Heart left ventricle (tissue), 16 donors: ENCODE measurements around the gene BCAS4. TPM values are rescaled to one million over a fixed set of nuclear protein-coding genes. Genes with fewer than 3 reads are reported as not detected.
"Not testable (repeated sequence)": the region's sequence is repeated elsewhere in the genome, so short reads cannot be mapped to it uniquely, and the experiment has no call there.

Experiments used
- ATAC-seq, 4 donors: fragments of 200-7000 bp; cut with Tn5 transposase; one replicate each; pipeline ENCODE4 v1.9.1; 2020 to 2022; ENCODE audit warnings: moderate library complexity in 4 of 4, mild to moderate bottlenecking in 3 of 4, moderate number of reproducible peaks in 1 of 4
- DNase-seq, 5 donors: peaks; one replicate each; pipeline ENCODE4 v3.0.0-alpha.2; 2020
- H3K27ac ChIP-seq, 12 donors: fragments of 200-600 bp; sonication (generic) in 4 of 12; one replicate each; pipeline versions ENCODE4 v1.5.0 to v1.8.0; 2016 to 2022; ENCODE audit warnings: mild to moderate bottlenecking in 2 of 12
- H3K27me3 ChIP-seq, 9 donors: fragments of 200-600 bp; sonication (generic) in 2 of 9; one replicate each; pipeline versions ENCODE4 v1.5.1 to v1.8.0; 2016 to 2022; ENCODE audit warnings: mild to moderate bottlenecking in 3 of 9
- H3K36me3 ChIP-seq, 9 donors: fragments of 200-600 bp; sonication (generic) in 2 of 9; one replicate each; pipeline versions ENCODE4 v1.5.0 to v1.8.0; 2018 to 2022; ENCODE audit warnings: mild to moderate bottlenecking in 2 of 9
- H3K4me1 ChIP-seq, 12 donors: fragments of 200-600 bp; sonication (generic) in 4 of 12; one replicate each; pipeline versions ENCODE4 v1.5.0 to v1.8.0; 2016 to 2022; ENCODE audit warnings: mild to moderate bottlenecking in 3 of 12
- H3K4me3 ChIP-seq, 12 donors: fragments of 200-600 bp; sonication (generic) in 4 of 12; one replicate each; pipeline versions ENCODE4 v1.5.0 to v1.8.0; 2017 to 2022; ENCODE audit warnings: mild to moderate bottlenecking in 9 of 12, moderate library complexity in 4 of 12
- H3K9me3 ChIP-seq, 12 donors: fragments of 200-600 bp; sonication (generic) in 4 of 12; one replicate each; pipeline versions ENCODE4 v1.5.0 to v1.8.0; 2016 to 2022; ENCODE audit warnings: mild to moderate bottlenecking in 1 of 12
- POLR2A ChIP-seq, 2 donors: fragments of 450-650 bp; IDR thresholded peaks; one replicate each; pipeline ENCODE4 v1.6.1; 2017; ENCODE audit warnings: antibody characterized with exemption in 2 of 2, mild to moderate bottlenecking in 2 of 2, moderate library complexity in 2 of 2
- WGBS, 4 donors: extraction: QIAGEN DNeasy Blood & Tissue Kit in 2 of 4; methylation state at CpG; one replicate each; pipeline versions ENCODE4 v1.1.5 to v1.1.7; 2013 to 2018; 5-methylcytosine and 5-hydroxymethylcytosine counted together
- intact Hi-C, 10 donors: fragments of 100-400 bp; cut with DNase I; formaldehyde crosslinking; loops; one replicate each; pipeline versions ENCODE4 v1.11.1 to v1.14.2; 2022
- polyA plus RNA-seq, 2 donors: library from polyadenylated mRNA; stranded (reverse); fragments of 200-250 nt; gene quantifications; one replicate each; pipeline ENCODE4 v1.2.3, GENCODE V29; 2013
- total RNA-seq, 9 donors: library from RNA; depleted of rRNA in 2 of 9; stranded (reverse); fragments of >200 nt in 2 of 9; fragmentation: NEBNext Ultra II Directional in 3 of 9; extraction: Animal tissue kit (Norgen Biotek cat#: 25700) in 3 of 9; gene quantifications; one replicate each; pipeline versions ENCODE4 v1.1.0 to v1.2.4, GENCODE V29; 2016 to 2023
- TF ChIP-seq, protein P1 (sequence below), 12 donors: fragments of 200-600 bp; sonication (generic) in 4 of 12; IDR thresholded peaks; one replicate each; pipeline versions ENCODE4 v1.5.0 to v1.8.0; 2018 to 2022; ENCODE audit warnings: antibody characterized with exemption in 12 of 12, mild to moderate bottlenecking in 5 of 12
- donor health status: ischemic (EF 13 %, LVEDD 7.1; RV severe dilation, severe dysfunction).
- donor health status: healthy with polysubstance abuse.
- donor health status: DM: no; HTN: yes; CAD: no.
- donor health status: DM: no; HTN: no; CAD: no.
- donor health status: ischemic (EF 25% LVEDD 6.9; RV normal size, moderate dysfunction).
- donor health status: ischemic (EF 25% LVEDD 5.7; RV mildly dilated, moderate dysfunction).
- donor health status: healthy.
- donor health status: DM: yes; HTN: yes; CAD: no.
- donor health status: ischemic (EF 35%, LVEDD 5.7; RV mildly dilated, moderate dysfunction).
- donor health status: nonischemic (EF 11% LVEDD 7.7; RV severe dilation, severe dysfunction).
- donor health status: DM: yes; HTN: yes; CAD: no.
- donor health status: PGD.
- donor health status: ischemic (EF 29% LVEDD 5.4; RV normal size, mild dysfunction).
- donor health status: nonischemic (EF 23%, LVEDD 6.1; RV moderate dilation, normal function).

BCAS4 gene
- total and polyA plus RNA-seq, 11 donors, result 0.78 to 5.1 (median 2.0) TPM

DNA sequence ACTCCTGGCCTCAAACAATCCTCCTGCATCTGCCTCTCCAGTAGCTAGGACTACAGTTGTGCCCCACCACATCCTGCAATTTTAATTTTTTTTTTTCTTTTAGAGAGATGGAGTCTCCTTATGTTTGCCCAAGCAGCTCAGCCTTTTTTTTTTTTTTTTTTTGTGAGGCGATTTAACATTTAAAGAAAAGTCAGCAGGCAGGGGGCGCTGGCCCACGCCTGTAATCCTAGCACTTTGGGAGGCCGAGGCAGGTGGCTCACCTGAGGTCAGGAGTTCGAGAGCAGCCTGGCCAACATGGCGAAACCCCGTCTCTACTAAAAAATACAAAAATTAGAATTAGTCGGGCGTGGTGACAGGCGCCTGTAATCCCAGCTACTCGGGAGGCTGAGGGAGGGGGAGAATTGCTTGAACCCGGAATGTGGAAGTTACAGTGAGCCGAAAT lies 1.3 kb upstream of the BCAS4 start:
- not testable (repeated sequence) for H3K9me3 ChIP-seq, H3K27me3 ChIP-seq, H3K36me3 ChIP-seq, ATAC-seq, DNase-seq, H3K4me3 ChIP-seq
- intact Hi-C loops, result loop anchor here in 9 of 10 donors (2.0 to 10.0 kb wide), 10 partner anchors 131 to 531 kb away; partner anchors contain the start of genes ADNP (in 3 of the 9), DPM1 (in 1 of the 9) and MOCS3 (in 1 of the 9)
- H3K27ac ChIP-seq, result peak overlapping the region in 1 of 12 donors; percentile 46
- peaks cover 0 to 39% (median 17%) of the 10 kb centered on the region in 12 donors for H3K4me1 ChIP-seq
- TF ChIP-seq, protein P1, sequence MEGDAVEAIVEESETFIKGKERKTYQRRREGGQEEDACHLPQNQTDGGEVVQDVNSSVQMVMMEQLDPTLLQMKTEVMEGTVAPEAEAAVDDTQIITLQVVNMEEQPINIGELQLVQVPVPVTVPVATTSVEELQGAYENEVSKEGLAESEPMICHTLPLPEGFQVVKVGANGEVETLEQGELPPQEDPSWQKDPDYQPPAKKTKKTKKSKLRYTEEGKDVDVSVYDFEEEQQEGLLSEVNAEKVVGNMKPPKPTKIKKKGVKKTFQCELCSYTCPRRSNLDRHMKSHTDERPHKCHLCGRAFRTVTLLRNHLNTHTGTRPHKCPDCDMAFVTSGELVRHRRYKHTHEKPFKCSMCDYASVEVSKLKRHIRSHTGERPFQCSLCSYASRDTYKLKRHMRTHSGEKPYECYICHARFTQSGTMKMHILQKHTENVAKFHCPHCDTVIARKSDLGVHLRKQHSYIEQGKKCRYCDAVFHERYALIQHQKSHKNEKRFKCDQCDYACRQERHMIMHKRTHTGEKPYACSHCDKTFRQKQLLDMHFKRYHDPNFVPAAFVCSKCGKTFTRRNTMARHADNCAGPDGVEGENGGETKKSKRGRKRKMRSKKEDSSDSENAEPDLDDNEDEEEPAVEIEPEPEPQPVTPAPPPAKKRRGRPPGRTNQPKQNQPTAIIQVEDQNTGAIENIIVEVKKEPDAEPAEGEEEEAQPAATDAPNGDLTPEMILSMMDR (IDR thresholded peaks at IDR 0.05), result peak in 5 of 12 donors; percentile 14 to 38 (median 24)
- WGBS, 4 donors, result 69 to 72% (median 72%) methylated on average over 13 of the region's 13 CpGs

DNA sequence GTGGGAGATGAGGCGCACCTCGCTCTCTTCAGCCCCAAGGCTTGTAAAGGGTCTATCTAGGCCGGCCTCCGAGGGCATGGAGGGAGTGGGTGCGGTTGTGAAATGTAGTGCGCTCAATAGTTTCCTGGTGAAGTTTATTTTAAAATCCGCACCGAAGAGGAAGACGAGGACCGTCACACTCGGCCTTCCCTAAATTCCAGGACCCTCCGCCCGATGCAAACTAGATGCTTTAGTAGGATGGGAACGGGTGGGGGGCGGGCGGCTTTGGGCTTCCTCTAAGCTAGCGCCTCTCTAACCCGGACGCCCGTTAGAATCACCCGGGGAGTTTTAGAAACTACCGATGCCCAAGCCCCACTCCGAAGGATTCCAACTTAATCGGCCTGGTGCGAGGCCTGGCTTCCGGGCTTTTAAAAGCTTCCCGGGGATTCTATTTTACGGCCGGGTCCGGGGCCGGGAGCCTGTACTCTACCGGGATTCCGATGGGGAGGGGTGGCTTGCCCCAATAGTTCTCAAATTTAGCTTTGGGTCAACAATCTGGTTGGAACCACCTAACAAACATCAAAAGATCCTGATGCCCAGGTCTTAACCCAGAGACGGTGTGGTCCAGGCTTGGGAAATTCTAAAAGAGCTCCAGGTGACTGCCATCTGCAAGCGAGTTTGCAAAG lies 548 bp upstream of the BCAS4 start:
- Histone ChIP-seq H3K27ac (no peak overlapping the region), H3K4me1 (peaks cover 0 to 34% (median 17%) of the 10 kb centered on the region in 12 donors), H3K9me3 (no peaks in the 10 kb centered on the region), H3K36me3 (no peaks in the 10 kb centered on the region), H3K27me3 (peaks cover 0 to 6% (median 0%) of the 10 kb centered on the region in 9 donors), H3K4me3 (peak overlapping the region in 11 of 12 donors; percentile 61 to 87 (median 79))
- DNase-seq, result no peak
- intact Hi-C loops, result loop anchor here in 9 of 10 donors (2.0 to 10.0 kb wide), 10 partner anchors 130 to 530 kb away; partner anchors contain the start of genes ADNP (in 2 of the 9), DPM1 (in 1 of the 9) and MOCS3 (in 1 of the 9)
- WGBS, 4 donors, result 10 to 17% (median 14%) methylated on average over 25 to 35 of the region's 35 CpGs
- no peak for TF ChIP-seq POLR2A (IDR thresholded peaks at IDR 0.05)
- TF ChIP-seq, protein P1 (IDR thresholded peaks at IDR 0.05), result peak in 1 of 12 donors; percentile 56
- no peak for ATAC-seq

DNA sequence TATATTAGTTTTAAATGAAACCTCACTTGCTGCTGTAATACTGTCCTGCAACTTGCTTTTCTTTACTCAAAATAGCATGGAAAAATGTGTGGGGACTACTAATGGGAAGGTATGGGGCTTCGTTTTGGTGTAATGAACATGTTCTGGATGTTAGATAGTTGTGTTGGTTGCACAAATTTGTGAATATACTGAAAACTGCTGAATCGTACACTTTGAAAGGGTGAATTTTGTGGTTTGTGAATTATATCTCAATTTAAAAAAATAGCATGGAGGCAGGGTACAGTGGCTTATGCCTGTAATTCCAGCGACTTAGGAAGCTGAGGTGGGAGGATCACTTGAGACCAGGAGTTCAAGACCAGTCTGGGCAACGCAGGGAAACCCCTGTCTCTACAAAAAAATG lies 2.3 kb downstream of the BCAS4 start:
- peaks cover 0 to 21% (median 7%) of the 10 kb centered on the region in 12 donors for H3K4me1 ChIP-seq
- no peak overlapping the region for H3K4me3 ChIP-seq
- ATAC-seq (no peak), DNase-seq (no peak)
- H3K9me3 ChIP-seq, result no peaks in the 10 kb centered on the region
- no peak for TF ChIP-seq POLR2A (IDR thresholded peaks at IDR 0.05)
- TF ChIP-seq, protein P1 (IDR thresholded peaks at IDR 0.05), result no peak
- intact Hi-C loops, result loop anchor here in 6 of 10 donors (5.0 to 10.0 kb wide), 5 partner anchors 128 to 528 kb away; no protein-coding TSS in a partner anchor
- H3K27ac ChIP-seq, result no peak overlapping the region
- peaks cover 0 to 6% (median 0%) of the 10 kb centered on the region in 9 donors for H3K27me3 ChIP-seq
- 91 to 94% (median 93%) methylated on average over 4 of the region's 4 CpGs for WGBS, 4 donors
- no peaks in the 10 kb centered on the region for H3K36me3 ChIP-seq

- H3K27ac ChIP-seq, result no peak overlapping the region
- no peak for DNase-seq
- intact Hi-C loops, result loop anchor here in 6 of 10 donors (5.0 to 10.0 kb wide), 5 partner anchors 126 to 526 kb away; no protein-coding TSS in a partner anchor
- 88 to 97% (median 91%) methylated on average over 7 of the region's 7 CpGs for WGBS, 4 donors
- no peak overlapping the region for H3K4me3 ChIP-seq
- no peak for ATAC-seq
- peaks cover 0 to 6% (median 0%) of the 10 kb centered on the region in 9 donors for H3K27me3 ChIP-seq
- peaks cover 0 to 20% (median 7%) of the 10 kb centered on the region in 12 donors for H3K4me1 ChIP-seq
- H3K36me3 ChIP-seq, result no peaks in the 10 kb centered on the region
- no peaks in the 10 kb centered on the region for H3K9me3 ChIP-seq
- no peak for TF ChIP-seq POLR2A (IDR thresholded peaks at IDR 0.05)
- TF ChIP-seq, protein P1 (IDR thresholded peaks at IDR 0.05), result no peak
These were observed 3.8 kb downstream of the BCAS4 start for GRCh38 chr20:50798650-50799049.
